ENCODE results near the gene CCL26.
"Not testable (repeated sequence)": the region's sequence is repeated elsewhere in the genome, so short reads cannot be mapped to it uniquely, and the experiment has no call there.

The CCL26 gene

GRCh38 chr7:75789361-75789924 is 17.4 kb upstream of the CCL26 start:
- DNase-seq = no peak

GRCh38 chr7:75788154-75788847 is 16.3 kb upstream of the CCL26 start:
- not testable (repeated sequence) for DNase-seq

- DNase-seq = not testable (repeated sequence)
Measured at GRCh38 chr7:75783058-75783457, 11.0 kb upstream of the CCL26 start.

GRCh38 chr7:75780647-75781273 is 8.7 kb upstream of the CCL26 start:
- not testable (repeated sequence) for DNase-seq

GRCh38 chr7:75779516-75779915 is 7.5 kb upstream of the CCL26 start:
- not testable (repeated sequence) for DNase-seq

- not testable (repeated sequence) for DNase-seq
Measured at GRCh38 chr7:75779035-75779434, 7.0 kb upstream of the CCL26 start.

- no peak for DNase-seq
Measured at GRCh38 chr7:75776295-75776971, 4.4 kb upstream of the CCL26 start.

GRCh38 chr7:75773958-75774357 is 1.9 kb upstream of the CCL26 start:
- not testable (repeated sequence) for DNase-seq

GRCh38 chr7:75771224-75771623 is 787 bp downstream of the CCL26 start:
- DNase-seq = no peak

- DNase-seq = peak; percentile 23
Measured at GRCh38 chr7:75762350-75762917, 9.6 kb downstream of the CCL26 start.

GRCh38 chr7:75761801-75762200 is 10.2 kb downstream of the CCL26 start:
- DNase-seq = not testable (repeated sequence)

- no peak for DNase-seq
Measured at GRCh38 chr7:75758491-75758890, 13.5 kb downstream of the CCL26 start.

GRCh38 chr7:75757860-75758259 is 14.2 kb downstream of the CCL26 start:
- DNase-seq = no peak

- DNase-seq = no peak
Measured at GRCh38 chr7:75756991-75757676, 14.9 kb downstream of the CCL26 start.

GRCh38 chr7:75756206-75756990 is 15.6 kb downstream of the CCL26 start:
- no peak for DNase-seq

GRCh38 chr7:75743455-75743859 is 28.6 kb downstream of the CCL26 start:
- no peak for DNase-seq

- no peak for DNase-seq
Measured at GRCh38 chr7:75740846-75741497, 31.0 kb downstream of the CCL26 start.

- no peak for DNase-seq
Measured at GRCh38 chr7:75739796-75740672, 32.0 kb downstream of the CCL26 start.

GRCh38 chr7:75738975-75739795 is 32.8 kb downstream of the CCL26 start:
- DNase-seq = peak; percentile 87

Measured in NCI-H1417 treated with DMSO at 0.1 percent for 48 hours (cell line).